GM18507 (cell line): ENCODE results near the gene SDK2.
A peak's percentile ranks its signal among the peaks of the same experiment; 100 is the strongest.

Experiments
- DNase-seq: peaks from one replicate; pipeline ENCODE4 v3.0.0; 2011; ENCODE audit warnings: low read depth; ENCODE audit not compliant: insufficient read length; ENCODE audit errors: extremely low spot score
- FAIRE-seq: peaks from 2 replicates; lab custom pipeline; 2011; peaks lifted over from hg19 to GRCh38; lab: Jason Lieb, UNC

The SDK2 gene

GRCh38 chr17:73369817-73370490 is 274.3 kb downstream of the SDK2 start:
- peak; percentile 72 for DNase-seq
- FAIRE-seq = peak; percentile 90

DNA sequence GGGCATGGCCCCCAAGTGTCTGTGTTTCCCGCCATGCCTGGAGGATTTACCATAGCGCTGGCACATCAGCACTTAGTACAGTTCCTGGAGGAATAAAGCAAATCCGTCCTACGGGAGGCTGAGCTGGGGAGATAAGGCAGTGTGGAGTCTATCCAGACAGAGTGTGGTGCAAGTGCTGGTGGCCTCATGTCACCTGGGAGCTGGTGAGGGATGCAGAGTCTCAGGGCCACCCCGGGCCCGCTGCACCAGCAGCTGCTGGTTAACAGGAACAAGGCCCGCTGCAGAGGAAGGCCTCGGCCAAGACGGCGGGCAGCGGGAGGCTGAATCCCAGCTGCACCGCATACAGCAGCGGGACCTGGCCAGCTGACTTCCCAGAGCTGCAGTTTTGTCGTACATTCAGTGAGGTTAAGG is 275.1 kb downstream of the SDK2 start:
- FAIRE-seq = no peak
- no peak for DNase-seq

DNA sequence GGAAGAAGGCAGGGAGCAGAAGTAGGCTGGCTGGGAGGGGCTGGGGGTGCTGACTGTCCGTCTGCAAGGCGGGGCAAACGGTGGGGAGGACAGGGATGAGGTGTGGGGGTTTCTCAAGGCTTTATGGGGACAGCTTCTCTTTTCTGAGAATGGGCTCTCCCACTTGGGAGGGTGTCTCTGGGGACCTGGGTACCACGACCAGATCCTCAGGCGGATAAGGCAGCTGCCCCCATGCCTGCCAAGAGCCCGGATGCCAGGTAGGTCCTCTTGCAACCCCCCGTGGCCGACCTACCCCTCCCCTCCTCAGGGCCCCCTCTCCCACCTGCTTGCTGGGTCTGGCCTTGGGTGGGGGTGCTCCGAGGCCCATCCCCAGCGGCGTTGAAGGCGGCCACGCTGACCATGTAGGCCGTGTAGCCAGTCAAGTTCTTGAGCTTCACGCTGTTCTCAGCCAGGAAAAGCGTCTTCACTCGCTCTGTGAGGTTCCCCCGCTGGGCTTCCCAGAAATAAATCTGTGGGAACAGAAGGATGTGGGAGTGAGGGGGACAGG is 276.1 kb downstream of the SDK2 start:
- DNase-seq (no peak), FAIRE-seq (no peak)

GRCh38 chr17:73365906-73366623 is 278.2 kb downstream of the SDK2 start:
- no peak for DNase-seq
- no peak for FAIRE-seq

GRCh38 chr17:73365301-73365874 is 278.9 kb downstream of the SDK2 start:
- DNase-seq (no peak), FAIRE-seq (no peak)

GRCh38 chr17:73364155-73364522 is 280.1 kb downstream of the SDK2 start:
- no peak for FAIRE-seq

DNA sequence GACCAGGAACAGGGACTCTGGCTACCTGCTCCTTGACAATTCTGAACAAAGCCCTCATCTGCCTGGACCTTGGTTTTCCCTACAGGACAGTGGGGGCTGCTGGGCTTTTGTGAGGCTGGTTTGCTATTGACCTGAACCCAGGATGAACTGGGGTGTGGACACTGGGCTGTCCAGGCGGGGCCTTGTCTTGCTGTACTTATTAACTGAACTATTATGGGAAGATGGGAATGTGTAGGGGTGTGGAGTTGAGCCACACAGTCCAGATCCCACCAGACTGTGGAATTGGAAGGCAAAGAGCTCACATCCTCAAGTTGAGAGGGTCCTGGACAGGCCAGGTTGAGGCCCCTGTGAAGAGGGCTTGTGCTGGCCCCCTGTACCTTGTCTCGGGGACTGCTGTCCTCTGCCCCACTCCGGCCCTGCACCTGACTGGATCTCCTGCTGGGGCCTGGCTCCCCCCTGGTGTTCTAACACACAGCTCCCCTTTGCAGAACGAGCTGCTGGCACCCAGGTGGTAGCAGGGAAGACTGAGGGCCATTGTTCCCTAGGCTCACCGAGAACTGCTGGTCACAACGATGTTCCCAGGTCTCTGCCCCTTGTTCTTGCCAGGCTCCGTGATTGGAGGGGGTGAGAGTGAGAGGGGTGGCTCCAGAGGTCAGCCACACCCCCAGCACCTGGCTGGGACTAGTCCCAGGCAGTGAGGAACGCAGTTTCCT is 280.6 kb downstream of the SDK2 start:
- DNase-seq (no peak), FAIRE-seq (no peak)

More at GRCh38 chr17:73364155-73364522, 280.1 kb downstream of the SDK2 start:
- no peak for DNase-seq

GRCh38 chr17:73362697-73363096 is 281.5 kb downstream of the SDK2 start:
- FAIRE-seq (no peak), DNase-seq (no peak)

DNA sequence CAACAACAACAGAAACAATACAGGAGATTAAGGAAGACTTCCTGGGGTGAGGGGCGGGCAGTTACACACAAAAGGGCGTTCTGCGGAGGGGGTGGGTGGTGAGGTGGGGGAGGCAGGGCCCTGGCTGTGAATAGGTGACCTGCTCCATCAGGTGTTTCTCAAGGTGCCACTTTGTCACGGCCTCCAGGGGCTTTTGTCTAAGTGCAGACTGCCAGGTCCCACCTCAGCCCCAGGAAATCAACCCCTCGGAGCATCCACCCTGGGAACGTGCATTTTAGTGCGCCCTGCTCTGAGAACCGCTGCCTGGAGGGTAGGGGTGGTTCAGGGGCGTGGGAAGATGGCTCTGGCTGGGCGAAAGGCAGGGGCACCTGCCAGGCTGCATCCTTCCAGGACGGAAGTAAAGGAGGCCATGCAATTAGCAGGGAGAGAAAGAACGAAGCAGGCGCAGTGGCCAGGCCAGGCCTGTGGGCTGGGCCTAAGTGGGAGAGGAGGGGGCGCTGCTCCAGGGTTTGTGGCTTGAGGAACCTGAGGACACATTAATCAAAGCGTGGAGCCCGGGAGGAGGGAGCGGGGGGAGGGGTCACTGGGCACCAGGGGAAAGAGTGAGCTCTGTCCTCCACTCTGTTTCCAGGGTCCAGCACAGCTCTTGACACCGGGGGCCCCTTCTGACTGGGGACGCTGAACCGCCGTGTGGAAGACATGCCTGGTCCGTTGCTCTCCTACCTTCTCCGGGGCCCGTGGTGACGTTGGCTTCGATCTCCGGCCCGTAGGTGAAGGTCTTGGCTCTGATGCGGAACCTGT is 283.1 kb downstream of the SDK2 start:
- no peak for DNase-seq
- FAIRE-seq = no peak

DNA sequence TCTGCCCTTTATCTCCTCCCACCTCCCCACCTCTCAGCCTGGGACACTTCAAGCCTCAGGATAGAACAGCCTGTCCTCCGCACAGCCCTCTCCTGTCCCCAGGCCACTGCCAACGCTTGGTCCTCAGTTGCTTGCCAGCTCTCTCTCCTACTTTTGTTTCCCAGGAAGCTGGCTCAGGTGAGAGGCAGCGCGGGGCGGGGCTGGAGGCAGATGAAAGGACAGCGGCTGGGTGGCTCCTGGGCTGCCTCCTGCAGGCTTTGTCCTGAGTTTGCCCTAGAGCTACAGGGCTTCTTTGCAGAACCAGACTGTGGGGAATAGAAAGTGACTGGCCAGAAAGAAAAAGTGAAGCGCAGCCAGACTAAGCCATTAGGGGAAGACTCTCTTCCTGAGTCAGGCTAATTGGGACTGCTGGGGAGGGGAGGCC is 284.2 kb downstream of the SDK2 start:
- no peak for FAIRE-seq
- DNase-seq = no peak

- no peak for FAIRE-seq
Observed at GRCh38 chr17:73359352-73359751, 284.9 kb downstream of the SDK2 start.

GRCh38 chr17:73358668-73359067 is 285.6 kb downstream of the SDK2 start:
- FAIRE-seq (no peak), DNase-seq (no peak)

More at GRCh38 chr17:73359352-73359751, 284.9 kb downstream of the SDK2 start:
- no peak for DNase-seq

DNA sequence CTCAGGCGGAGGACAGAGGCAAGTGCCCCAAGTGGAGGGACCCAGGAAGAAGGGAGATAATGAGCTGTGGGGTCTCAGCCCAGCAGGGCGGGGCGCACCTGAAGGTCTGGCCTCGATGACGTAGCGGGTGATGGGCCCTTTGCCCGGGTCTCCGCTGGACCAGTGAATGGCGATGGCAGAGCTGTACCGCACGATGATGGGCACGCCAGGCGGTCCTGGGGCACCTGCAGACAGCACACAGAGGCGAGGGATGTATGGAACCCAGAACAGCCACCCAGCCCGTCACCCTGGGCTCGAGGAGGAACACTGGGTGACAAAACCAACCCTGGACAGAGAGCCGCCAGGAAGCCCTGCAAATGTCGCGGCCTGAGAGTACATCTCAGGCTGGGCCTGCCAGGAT is 286.3 kb downstream of the SDK2 start:
- FAIRE-seq = no peak
- no peak for DNase-seq

DNA sequence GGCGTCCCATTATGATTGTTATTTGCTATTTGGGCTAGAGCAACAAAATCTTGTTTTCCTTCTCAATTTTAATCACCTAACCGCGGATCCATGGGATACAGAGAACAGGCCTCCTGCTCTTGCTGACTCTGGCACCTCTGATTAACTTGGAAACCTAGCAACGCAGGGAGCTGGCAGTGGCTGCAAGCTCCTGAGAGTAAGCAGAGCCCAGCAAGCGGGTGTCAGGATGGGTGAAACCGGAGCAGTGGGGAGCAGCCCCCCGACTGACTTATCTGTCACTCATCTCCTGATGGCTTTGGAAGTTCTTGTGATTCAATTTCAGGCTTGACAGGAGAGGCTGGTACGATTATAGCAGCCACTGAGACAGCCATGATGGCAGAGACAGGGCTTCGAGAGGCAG is 286.9 kb downstream of the SDK2 start:
- no peak for DNase-seq

GRCh38 chr17:73356561-73357170 is 287.6 kb downstream of the SDK2 start:
- FAIRE-seq (no peak), DNase-seq (no peak)

More for the DNA sequence above, 286.9 kb downstream of the SDK2 start:
- FAIRE-seq = no peak

DNA sequence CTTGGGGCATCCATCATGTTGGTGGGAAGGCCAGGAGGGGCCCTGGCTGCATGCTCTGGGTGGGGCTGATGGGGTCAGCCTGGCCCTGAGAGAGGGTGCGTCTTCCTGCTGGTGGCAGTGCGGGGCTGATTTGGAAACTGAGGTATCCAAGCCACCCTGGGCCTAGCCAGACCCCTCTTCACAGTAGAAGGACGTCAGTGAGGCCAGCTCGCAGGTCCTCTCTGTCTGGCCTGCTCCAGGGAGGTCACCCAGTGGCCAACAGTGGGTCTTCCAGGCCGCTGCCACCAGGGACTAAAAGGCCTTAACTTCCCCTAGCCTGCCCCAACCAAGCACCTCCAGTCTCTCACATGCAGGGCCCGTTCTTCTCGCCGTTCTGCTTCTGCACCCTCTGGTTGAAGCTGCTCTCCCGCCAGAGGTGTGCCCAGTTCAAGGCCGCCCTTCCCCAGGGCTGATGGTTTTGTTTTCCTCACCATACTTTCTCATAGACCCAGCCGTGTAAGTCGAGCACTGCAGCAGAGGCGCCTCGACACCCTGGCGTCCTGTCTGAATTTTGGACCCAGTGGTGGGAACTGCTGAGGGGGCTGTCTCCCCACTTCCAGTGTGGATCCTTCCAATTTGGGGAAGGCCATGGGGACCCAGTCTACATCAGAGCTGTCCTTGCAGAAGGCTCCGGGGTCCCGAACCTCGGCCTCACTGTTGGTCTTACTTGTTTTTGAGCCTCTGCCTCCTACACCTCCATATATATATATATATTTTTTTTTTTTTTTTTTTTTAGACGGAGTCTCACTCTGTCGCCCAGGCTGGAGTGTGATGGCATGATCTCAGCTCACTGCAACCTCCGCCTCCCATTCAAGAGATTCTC is 289.6 kb downstream of the SDK2 start:
- no peak for FAIRE-seq

DNA sequence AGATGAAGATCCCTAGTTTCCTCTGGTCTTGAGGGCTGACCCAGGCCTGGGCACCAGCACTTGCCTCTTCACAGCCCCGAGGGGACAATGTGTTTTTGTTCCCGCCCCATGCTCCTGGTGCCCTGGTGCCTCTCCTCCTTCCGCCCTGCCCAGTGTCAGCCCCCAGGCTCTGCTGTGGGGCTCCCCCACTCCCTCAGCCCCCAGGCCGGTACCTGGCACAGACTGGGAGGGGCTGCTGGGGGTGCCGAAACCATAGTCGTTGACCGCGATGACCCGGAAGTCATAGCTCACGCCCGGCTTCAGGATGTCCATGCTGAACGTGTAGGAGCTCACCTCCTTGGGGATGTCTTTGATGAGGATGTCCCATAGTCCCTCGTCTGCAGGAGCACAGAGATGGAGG is 292.0 kb downstream of the SDK2 start:
- no peak for FAIRE-seq

More for the DNA sequence above, 289.6 kb downstream of the SDK2 start:
- no peak for DNase-seq

DNA sequence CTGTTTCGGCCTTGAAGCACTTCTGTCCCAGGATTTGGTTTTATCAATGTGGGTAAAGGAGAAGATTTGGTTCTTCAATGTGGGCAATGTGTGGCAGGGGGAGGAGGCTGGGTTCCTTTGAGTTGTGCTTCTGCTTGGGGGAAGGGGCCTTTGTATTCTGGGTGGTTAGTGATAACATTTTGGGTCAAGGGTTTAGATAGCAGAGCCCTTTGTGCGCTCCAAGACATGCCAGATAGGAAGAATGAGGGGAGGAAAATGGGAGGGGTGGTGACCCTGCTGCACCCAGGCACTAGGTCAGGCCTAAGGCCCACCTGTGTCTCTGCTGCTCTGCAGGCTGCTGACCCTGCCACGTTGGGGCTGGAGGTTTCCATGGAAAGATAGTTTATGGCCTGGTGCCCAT is 292.5 kb downstream of the SDK2 start:
- FAIRE-seq (no peak), DNase-seq (no peak)

More for the DNA sequence above, 292.0 kb downstream of the SDK2 start:
- DNase-seq = no peak
